Measurements from ENCODE around the gene PRDM16.

Gene PRDM16

DNA sequence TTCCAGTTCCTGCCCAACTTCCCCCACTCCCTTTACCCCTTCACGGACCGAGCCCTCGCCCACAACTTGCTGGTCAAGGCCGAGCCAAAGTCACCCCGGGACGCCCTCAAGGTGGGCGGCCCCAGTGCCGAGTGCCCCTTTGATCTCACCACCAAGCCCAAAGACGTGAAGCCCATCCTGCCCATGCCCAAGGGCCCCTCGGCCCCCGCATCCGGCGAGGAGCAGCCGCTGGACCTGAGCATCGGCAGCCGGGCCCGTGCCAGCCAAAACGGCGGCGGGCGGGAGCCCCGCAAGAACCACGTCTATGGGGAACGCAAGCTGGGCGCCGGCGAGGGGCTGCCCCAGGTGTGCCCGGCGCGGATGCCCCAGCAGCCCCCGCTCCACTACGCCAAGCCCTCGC is 343.4 kb downstream of the PRDM16 start:
- no peak for DNase-seq (ENCODE audit: low read depth in 2 of 2)

DNA sequence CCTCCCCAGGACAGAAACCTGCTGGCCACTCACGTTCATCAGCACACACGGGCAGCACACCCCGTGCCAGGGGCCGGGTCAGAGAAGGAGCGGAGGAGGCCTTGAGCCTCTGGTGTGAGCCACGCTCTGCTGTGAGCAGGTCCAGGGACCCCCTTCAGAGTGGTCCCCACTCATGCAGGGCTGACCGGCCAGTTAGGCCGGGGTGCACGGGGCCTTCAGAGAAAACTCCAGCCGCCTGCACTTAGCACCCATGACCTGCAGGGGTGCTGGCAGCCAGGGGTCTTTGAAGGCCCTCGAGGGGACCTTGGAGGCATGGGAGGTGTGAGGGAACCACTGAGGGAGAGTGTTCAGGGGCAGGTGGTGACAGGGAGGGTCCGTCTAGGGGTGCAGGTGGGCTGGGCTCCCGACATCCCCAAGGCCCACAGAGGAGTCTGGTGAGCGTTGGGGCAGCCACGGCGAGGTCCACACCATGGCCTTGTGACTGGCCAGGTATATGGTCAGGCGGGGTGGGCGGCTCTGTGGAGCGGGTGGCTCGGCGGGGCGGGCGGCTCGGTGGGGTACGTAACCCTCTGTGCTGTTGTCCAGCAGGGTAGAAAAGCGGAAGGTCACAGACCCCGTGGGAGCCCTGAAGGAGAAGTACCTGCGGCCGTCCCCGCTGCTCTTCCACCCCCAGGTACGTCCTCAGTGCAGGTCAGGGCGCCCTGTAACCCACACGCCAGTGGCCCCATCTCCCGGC is 345.1 kb downstream of the PRDM16 start:
- no peak for DNase-seq (ENCODE audit: low read depth in 2 of 2)

DNA sequence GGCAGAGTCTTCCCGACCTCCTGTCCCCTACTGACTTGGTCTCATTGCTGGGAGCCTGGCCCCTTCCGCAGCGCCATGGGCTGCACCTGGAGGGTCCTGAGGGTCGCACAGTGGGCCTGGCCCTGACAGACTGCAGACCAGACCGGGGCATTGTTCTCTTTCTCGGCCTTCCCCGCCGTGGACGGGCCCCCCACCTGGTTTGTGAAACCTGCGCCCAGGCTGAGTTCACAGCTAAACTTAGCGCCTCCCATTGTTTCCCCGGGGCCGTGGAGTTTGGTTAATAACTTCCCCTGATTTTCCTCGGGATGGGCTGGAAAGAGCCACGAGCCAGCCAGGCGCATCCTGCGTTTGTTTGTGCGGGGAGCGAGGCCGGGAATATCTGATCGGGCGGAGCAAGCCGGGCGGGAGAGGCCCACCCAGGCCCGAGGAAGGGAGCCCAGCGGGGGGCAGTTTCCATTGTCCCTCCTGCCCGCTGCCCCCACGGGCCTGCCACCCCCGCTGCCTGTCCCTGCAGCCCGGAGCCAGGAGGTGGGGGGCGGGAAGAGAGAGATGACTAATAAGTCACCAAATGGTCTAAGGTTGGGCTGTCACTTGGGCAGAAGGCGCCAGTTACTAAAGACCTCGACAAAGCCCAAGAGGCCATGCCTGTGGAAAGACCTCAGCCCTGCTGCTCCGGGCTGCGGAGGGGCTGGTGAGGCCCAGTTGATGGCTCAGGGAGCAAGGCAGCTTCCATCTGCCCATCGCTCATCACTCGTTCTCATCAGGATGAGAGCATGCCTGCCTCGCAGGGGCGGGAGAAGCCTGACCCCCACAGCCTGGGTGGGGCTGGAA is 346.5 kb downstream of the PRDM16 start:
- no peak for DNase-seq (ENCODE audit: low read depth in 2 of 2)

DNA sequence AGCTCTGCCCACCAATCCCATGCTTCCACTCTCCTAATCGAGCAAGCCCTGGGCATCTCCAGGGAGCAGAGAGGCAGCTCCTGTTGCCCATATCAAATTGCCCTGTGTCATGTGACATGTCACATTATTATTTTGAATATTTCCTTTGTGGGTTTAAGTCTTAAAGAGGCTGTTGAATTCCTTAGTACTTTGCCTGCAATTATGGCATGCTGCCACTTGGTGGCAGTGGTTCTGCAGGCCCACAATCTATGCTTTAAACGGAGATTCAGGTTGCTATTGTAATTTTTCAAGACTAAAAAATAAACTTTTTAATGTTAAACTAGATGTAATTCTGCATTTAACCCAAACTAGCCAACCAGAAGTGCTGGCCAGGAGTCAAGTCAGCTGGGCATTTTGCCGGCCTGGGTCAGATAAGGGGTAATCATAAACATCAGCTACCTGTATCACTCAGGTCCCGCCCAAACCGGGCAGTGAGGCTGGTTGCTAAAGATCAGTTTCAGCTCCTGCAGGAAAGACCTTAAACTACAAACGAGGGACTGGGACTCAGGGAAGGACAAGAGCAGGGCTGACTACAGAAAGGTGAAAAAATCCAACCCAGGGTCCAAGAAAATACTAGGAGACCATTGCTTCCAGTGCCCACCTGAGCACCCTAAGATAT is 348.2 kb downstream of the PRDM16 start:
- DNase-seq (ENCODE audit: low read depth in 2 of 2) = no peak

DNA sequence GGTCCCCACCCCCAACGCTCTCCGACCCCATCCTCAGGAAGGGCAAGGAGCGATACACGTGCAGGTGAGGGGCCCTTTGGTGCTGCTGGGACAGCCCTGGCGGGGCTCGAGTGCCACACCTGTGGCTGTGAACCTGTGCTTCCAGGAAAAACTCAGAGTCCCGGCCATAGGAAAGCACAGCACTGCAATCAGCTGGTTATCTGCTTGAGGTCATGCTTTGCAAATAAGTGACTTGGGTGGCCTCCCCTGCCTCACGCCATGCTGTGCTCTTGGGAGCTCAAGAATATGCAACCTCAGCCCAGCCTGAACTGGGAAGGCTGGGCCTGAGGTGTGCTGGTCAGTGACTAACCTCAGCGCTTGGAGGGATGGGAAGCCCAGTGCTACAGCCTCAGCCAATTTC is 348.9 kb downstream of the PRDM16 start:
- DNase-seq (ENCODE audit: low read depth in 2 of 2) = no peak

DNA sequence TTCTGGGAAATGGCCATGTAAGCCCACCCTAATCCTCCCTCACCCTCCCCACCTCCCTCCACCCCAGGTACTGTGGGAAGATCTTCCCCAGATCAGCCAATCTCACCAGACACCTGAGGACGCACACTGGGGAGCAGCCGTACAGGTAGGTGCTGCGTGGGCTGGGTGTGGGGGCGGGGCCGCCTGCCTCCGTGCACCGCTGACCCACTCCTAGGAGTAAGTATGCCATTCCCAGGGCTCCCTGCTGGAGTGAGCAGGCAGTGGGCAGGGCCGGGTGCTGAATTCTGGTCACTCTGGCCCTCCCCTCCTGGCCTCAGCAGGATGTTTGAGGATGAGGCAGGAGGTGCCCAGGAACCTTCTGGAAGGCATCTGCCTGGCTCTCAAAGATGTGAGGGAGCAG is 349.6 kb downstream of the PRDM16 start:
- DNase-seq (ENCODE audit: low read depth in 2 of 2) = no peak

DNA sequence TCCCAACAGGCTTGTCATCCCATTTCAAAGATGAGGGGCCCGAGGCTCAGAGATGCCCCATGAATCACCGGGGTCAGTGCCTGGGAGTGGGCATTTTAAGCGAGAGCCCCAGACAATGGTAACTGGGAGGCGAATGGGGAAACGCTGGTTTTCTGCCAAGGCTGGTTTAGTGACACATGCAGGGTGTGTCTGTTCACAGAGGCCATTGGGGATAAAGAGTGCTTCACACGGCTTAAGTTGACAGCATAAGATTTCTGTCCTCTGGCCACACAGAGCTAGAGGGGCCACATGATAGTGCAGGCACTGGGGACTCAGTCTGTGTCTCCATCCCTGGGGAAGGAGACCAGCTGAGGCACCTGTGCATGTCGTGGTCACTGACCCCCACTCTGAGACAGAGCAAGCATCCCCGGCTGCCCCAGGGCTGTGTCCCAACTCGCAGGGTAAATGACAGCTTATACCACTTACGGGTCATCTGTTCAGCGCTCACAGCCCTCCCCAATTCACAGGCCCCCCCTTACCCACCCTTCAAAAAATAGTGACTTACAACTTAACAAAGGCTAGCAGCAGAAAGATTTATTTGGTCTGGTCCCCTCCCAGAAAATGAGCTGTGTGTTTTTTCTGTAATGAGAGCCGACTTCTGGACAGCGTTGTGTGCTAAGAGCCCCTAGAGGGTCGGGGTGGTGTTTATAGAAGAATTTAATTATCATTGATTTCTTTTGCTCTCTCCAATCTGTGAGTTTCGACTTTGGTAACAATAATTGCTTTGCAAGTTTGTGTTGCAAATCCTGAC is 350.6 kb downstream of the PRDM16 start:
- no peak for DNase-seq (ENCODE audit: low read depth in 2 of 2)

DNA sequence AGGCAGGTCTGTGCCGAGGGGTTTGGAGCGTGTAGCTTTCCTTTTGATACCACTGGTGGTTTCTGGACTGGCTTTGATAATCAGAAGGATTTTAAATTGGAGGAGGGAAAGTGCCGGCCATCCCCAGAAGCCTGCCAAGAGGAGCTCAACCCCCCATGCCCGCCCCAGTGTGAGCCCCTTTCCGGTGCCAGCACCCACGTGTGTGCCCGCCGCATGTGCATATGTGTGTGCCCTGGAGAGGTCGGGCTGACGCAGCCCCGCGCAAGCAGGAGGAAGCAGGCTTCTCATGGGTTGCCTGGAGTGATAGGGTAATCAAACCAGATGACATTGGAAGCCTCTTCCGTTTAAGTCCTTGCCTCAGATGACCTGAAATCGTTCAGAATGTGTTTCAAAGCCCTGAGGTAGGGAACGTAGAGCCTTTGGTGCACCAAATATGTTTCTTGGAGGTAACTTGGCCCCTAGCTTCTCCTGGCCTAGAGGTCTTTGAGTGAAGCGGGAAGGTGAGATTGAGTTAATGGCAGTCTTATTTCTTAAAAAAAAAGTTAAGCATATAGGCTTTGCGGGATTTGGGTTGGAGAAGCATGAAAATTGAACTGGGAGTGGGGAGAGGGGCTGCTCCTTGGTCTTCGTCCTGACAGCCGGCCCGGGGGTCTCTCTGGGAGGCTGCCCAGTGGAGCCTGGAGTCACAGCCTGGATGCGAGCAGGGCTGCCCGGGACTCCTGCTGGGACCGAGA is 351.4 kb downstream of the PRDM16 start:
- no peak for DNase-seq (ENCODE audit: low read depth in 2 of 2)

DNA sequence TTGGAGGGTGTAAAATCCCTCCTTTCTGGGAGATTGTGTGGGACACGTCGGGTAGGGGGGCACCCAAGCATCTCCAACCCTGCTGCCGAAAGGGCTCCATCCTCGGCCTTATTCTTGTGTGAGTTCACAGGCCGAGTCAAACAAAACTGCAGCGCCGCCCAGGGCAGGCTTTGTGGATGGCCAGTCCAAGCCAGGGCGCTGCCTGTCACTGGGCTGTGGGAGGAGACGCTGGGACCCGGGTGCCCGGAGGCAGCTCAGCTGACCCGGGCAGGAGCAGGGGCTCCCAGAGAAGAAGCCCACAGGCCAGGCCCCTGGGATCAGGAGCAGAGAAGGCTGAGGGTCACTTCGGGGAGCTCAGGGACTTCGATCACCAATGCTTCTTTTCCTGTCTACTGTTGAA is 353.6 kb downstream of the PRDM16 start:
- DNase-seq (ENCODE audit: low read depth in 2 of 2) = no peak

DNA sequence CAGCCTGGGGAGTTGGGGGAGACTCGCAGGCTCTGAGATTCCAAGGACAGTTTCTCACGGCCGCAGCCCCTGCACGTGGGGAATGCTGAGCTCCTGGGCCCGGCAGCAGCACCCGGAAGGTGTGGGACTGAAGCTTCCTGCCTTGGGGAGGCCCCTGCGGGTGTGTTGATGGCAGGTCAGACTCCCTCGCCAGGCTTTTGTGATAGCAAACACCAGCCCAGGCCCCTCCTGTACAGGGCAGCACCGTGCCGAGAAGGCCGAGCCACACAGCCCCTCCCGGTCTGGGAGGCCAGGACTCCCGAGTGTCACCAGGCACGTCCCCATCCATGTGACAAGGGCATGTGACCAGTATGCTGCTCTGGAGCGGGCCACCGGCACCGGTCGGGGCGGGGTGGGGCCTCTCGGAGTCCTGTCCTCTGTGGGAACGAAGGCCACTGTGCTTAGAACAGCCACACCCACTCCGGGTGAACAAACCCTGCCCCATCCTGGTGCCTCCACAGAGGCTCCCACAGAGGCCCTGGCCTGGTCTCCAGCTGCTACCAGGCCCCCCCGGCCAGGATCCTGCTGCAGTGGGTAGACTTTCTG is 354.3 kb downstream of the PRDM16 start:
- no peak for DNase-seq (ENCODE audit: low read depth in 2 of 2)

DNA sequence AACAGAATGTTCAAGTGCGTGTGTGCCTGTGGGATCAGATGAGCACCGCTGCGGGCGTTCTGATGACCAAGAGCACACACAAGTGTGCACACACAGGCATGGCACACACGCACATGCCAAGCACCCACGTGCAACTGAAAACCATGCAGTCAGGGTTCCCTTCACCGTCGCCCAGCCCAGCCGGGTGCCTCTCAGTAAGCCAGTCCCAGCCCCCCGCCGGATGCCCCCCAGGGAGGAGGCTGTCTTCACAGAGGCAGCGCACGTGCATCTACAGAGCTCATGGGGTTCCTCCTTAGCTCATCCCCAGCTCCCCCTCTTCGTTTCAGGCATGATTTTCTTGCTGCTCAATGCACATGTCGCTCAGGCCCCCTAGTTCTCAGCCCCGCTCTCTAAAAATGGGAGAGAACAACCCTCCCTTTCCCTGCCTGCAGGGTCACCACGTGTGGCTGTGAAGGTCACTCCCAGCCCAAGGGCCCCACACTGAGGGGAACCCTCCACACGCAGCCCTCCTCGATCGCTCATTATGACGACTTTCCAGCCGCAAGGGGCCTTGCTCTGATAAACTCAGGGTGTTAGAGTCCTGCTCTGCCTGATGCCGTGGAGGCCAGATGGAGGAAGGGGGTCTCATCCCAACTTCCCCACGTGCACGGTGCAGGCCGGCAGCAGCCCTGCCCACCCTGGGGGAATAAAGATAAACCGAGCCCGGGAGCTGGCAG is 355.1 kb downstream of the PRDM16 start:
- DNase-seq (ENCODE audit: low read depth in 2 of 2) = no peak

DNA sequence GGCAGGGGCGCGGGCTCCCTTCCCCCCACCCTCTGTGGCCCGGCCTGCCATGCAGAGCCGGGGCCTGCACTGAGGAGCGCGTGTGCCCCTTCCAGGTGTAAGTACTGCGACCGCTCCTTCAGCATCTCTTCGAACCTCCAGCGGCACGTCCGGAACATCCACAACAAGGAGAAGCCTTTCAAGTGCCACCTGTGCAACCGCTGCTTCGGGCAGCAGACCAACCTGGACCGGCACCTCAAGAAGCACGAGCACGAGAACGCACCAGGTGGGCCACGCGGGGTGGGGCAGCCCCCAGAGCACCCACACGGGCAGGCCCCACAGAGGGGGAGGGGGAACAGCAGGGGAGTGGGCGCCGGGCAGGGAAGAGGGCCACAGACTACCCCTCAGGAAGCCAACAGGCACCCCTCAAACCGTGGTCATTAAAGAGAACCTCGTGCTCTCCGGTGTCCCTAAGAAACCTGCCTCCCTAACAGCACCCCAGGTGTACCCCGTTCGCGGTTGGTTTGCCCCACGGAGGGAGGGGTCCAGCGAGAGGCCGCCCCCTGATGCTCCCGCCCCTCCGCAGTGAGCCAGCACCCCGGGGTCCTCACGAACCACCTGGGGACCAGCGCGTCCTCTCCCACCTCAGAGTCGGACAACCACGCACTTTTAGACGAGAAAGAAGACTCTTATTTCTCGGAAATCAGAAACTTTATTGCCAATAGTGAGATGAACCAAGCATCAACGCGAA is 356.6 kb downstream of the PRDM16 start:
- DNase-seq (ENCODE audit: low read depth in 2 of 2) = no peak

DNA sequence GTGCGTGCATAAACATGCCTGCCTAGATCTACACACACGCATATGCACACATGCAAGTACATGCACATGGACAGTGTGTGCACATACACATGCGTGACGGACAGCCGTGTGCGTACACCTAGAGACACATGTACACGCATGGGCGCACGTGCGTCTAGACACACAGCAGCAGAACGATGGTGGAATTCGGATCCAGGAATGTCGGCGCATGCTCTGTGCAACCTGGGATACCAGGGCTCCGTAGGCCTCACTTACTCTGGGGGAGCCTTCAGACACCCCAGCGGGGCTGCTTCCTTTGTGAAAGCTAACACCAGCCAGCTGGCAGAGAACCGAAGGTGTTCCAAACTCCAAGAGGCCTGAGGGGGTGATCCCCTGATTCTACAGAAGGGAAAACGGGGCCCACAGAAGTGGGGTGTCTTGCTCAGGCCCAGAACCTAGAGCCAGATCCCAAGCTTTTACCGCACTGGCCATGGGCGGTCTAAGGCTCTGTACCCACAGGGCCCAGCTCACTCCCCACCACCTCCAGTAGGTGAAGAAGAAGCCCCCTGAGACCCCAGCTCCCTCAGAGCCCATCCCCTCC is 358.0 kb downstream of the PRDM16 start:
- no peak for DNase-seq (ENCODE audit: low read depth in 2 of 2)

DNA sequence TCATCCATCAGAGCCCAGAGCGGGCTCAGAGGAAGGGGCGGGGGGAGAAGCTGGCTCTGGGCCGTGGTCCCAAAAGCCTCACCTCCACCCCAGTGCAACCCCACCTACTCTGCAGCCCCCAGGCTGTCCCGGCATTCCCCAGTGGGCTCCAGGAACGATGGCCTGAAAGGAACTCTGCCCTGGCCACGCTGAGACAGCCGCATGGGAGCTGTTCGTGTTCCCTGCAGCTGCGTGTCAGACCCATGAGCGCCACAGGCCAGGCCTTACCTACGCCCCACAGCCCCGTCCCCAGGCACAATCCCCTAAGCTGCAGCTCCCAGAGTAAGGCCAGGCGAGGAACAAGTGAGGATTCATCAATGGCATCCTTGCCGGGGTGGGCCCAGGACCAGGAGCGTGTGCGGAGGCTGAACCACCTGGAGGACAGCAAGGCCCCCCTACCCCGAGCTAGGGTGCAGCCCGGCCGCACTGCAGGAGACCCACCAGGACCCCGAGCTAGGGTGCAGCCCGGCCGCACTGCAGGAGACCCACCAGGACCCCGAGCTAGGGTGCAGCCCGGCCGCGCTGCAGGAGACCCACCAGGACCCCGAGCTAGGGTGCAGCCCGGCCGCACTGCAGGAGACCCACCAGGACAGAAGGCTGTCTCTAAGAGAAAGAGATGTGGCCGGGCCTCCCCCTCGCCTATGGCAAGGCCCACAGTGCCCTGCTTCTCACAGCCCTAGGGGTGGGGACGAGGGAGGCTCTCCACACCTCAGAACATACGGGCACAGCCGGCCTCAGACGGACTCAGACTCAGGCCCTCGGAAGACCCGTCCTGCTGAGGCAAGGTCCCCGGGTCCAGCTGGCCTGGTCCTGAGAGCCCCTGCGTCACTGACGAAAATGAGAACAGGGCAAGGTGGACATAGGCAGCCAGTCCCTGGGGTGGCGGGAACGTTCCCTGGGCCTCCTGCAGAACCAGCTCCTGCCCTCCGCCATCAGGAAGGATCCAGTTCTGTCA is 359.0 kb downstream of the PRDM16 start:
- no peak for DNase-seq (ENCODE audit: low read depth in 2 of 2)

DNA sequence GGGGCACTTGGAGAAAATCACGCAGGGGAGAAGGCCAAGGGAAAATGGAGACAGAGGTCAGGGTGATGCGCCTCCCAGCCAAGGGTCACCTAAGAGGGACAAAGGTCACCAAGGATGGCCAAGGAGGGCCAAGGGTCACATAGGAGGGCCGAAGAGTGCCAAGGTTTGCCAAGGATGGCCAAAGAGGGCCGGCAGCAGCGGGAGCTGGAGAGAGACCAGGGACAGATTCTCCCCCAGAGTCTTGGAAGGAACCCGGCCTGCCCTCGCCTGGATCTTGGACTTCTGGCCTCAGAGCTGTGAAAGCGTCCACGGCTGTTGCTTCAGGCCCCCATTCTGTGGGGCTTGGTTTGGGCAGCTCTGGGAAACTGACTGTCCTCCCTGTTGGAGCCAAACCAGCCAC is 359.9 kb downstream of the PRDM16 start:
- DNase-seq (ENCODE audit: low read depth in 2 of 2) = no peak

DNA sequence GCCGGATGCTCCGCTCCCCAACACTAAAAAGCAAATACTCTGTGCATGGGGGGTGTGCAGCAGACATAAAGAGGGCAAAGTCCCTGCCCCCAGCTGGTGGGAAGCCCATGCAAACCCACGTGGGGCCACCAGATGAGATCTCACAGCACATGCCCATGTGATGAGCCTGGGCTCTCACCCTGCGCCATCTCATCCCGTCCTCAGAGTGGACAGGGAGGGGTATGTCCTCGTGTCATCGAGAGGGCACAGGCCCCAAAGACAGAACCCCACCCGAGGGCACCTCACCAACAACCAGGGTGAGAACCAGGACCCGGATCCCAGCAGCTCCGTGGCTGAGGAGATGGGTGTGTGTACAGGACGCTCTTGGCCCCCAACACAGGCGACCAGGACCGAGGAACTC is 360.3 kb downstream of the PRDM16 start:
- no peak for DNase-seq (ENCODE audit: low read depth in 2 of 2)

DNA sequence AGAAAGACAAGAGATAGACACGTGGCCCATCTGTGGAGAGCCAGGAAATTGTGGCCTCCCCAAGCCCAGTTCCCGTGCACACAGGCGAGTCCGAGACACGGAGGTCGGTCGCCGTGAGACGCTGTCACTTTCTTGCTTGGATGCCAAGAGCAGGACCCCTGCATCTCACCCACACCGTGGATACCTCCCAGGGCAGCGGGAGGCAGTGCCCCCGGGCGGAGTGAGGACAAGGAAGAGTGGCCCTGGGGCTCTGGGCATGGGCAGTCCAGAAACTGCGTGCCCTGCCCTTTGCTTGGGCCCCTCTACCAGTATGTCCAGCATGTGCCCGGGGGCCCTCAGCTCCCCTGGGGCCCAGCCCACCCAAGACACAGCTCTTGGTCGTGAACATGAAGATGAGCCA is 360.8 kb downstream of the PRDM16 start:
- no peak for DNase-seq (ENCODE audit: low read depth in 2 of 2)

DNA sequence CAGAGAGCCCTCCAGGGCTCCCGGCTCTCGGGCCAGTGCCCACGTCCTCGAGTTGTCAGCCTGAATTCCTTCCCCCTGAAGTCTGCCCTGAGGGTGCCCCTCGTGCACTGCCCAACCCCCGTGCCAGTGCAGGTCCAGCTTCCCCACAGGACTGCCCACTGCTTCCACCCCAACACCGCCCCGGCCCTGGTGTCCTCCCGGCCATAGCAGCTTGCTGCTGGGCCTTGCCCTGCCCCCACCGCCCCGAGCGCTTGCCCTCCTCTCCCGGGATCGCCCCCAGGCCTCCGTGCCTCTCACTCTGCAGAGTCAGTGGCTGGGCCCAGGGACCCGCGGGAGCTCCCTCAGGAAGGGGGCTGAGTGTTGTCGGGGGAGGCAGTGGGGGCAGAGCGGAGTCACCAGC is 361.4 kb downstream of the PRDM16 start:
- DNase-seq (ENCODE audit: low read depth in 2 of 2) = no peak

Measured in stimulated activated CD4-positive, alpha-beta T cell treated with anti-CD3 and anti-CD28 coated beads, Interleukin-1b, Interleukin-23, amount 100 ng/mL, for 4 hours (primary cell).